Esophagus squamous epithelium (tissue), 5 donors: Measurements from ENCODE around the gene MORC1. TPM values are rescaled to one million over a fixed set of nuclear protein-coding genes. Genes with fewer than 3 reads are reported as not detected.

ENCODE experiments used
- DNase-seq: peaks from one replicate; lab custom pipeline; 2025; lab: John Stamatoyannopoulos, UW
- H3K27ac ChIP-seq, 4 donors: fragments of 200-600 bp; sonication (generic); one replicate each; pipeline ENCODE4 v1.5.1; 2016 to 2019; ENCODE audit warnings: mild to moderate bottlenecking in 1 of 4
- H3K27me3 ChIP-seq, 4 donors: fragments of 200-600 bp; sonication (generic); 1 replicate in 3 of 4; 2 replicates in 1 of 4; pipeline versions ENCODE4 v1.5.1 to v1.6.0; 2017 to 2021; ENCODE audit warnings: antibody characterized with exemption in 1 of 4
- H3K36me3 ChIP-seq, 3 donors: fragments of 200-600 bp; sonication (generic); one replicate each; pipeline ENCODE4 v1.5.1; 2016 to 2019
- H3K4me1 ChIP-seq, 3 donors: fragments of 200-600 bp; sonication (generic); one replicate each; pipeline ENCODE4 v1.5.1; 2017 to 2019
- H3K4me3 ChIP-seq, 4 donors: fragments of 200-600 bp; sonication (generic); 1 replicate in 3 of 4; 2 replicates in 1 of 4; pipeline ENCODE4 v1.5.1; 2016 to 2019; ENCODE audit warnings: mild to moderate bottlenecking in 2 of 4, moderate library complexity in 1 of 4
- H3K9me3 ChIP-seq, 3 donors: fragments of 200-600 bp; sonication (generic); one replicate each; pipeline ENCODE4 v1.5.1; 2016 to 2019
- CTCF ChIP-seq, 6 experiments: fragments of 450-650 bp in 4 of 6; fragments of 200-600 bp in 2 of 6; sonication (generic) in 2 of 6; IDR thresholded peaks; one replicate each; pipeline ENCODE4 v1.5.1; 2016 to 2019; ENCODE audit warnings: antibody characterized with exemption in 6 of 6, mild to moderate bottlenecking in 4 of 6, moderate library complexity in 4 of 6
- POLR2A ChIP-seq, 4 donors: fragments of 450-650 bp; IDR thresholded peaks; one replicate each; pipeline ENCODE4 v1.6.1; 2017; ENCODE audit warnings: antibody characterized with exemption in 4 of 4, mild to moderate bottlenecking in 4 of 4, moderate library complexity in 3 of 4
- WGBS, 2 donors: methylation state at CpG; one replicate each; pipeline ENCODE4 v1.1.5; 2018; 5-methylcytosine and 5-hydroxymethylcytosine counted together
- intact Hi-C: fragments of 100-400 bp; cut with DNase I; formaldehyde crosslinking; loops from one replicate; pipeline ENCODE4 v1.15.0; 2022
- total RNA-seq, 4 donors: library from RNA; depleted of rRNA; stranded (reverse); fragments of >200 nt; gene quantifications; one replicate each; pipeline ENCODE4 v1.1.0, GENCODE V29; 2016
- donor health status: DM: yes; HTN: yes; CAD: no.

The MORC1 gene
- total RNA-seq, 4 donors from 2014 or later = not detected

GRCh38 chr3:109122690-109123089 lies 4.8 kb upstream of the MORC1 start:
- no peak for TF ChIP-seq CTCF (IDR thresholded peaks at IDR 0.05)
- TF ChIP-seq POLR2A (IDR thresholded peaks at IDR 0.05) = no peak
- Histone ChIP-seq H3K36me3 (no peaks in the 10 kb centered on the region), H3K27ac (no peak overlapping the region), H3K27me3 (no peaks in the 10 kb centered on the region), H3K9me3 (no peaks in the 10 kb centered on the region), H3K4me3 (no peak overlapping the region), H3K4me1 (no peaks in the 10 kb centered on the region)
- no peak for DNase-seq
- intact Hi-C loops = no loop called here

GRCh38 chr3:109118584-109118983 lies 650 bp upstream of the MORC1 start:
- intact Hi-C loops = no loop called here
- DNase-seq = no peak
- Histone ChIP-seq H3K27me3 (no peaks in the 10 kb centered on the region), H3K27ac (no peak overlapping the region), H3K4me1 (no peaks in the 10 kb centered on the region), H3K36me3 (no peaks in the 10 kb centered on the region), H3K9me3 (no peaks in the 10 kb centered on the region), H3K4me3 (no peak overlapping the region)
- 88 to 92% methylated on average over 6 to 7 of the region's 7 CpGs for WGBS, 2 donors
- TF ChIP-seq CTCF (IDR thresholded peaks at IDR 0.05) = no peak

GRCh38 chr3:109116031-109116430 lies 1.9 kb downstream of the MORC1 start:
- H3K4me1 ChIP-seq = no peaks in the 10 kb centered on the region
- H3K9me3 ChIP-seq = no peaks in the 10 kb centered on the region
- H3K4me3 ChIP-seq = no peak overlapping the region
- intact Hi-C loops = no loop called here
- H3K27ac ChIP-seq = no peak overlapping the region
- TF ChIP-seq CTCF (IDR thresholded peaks at IDR 0.05) = no peak
- no peak for TF ChIP-seq POLR2A (IDR thresholded peaks at IDR 0.05)
- 55 to 70% methylated on average over 2 of the region's 2 CpGs for WGBS, 2 donors
- no peaks in the 10 kb centered on the region for H3K27me3 ChIP-seq
- H3K36me3 ChIP-seq = no peaks in the 10 kb centered on the region
- DNase-seq = no peak

GRCh38 chr3:109115451-109115850 lies 2.5 kb downstream of the MORC1 start:
- DNase-seq = no peak
- no peaks in the 10 kb centered on the region for H3K4me1 ChIP-seq
- no peaks in the 10 kb centered on the region for H3K36me3 ChIP-seq
- WGBS, 2 donors = 41 to 60% methylated on average over 2 of the region's 2 CpGs
- no peak overlapping the region for H3K27ac ChIP-seq
- intact Hi-C loops = no loop called here
- H3K4me3 ChIP-seq = no peak overlapping the region
- TF ChIP-seq POLR2A (IDR thresholded peaks at IDR 0.05) (no peak), CTCF (IDR thresholded peaks at IDR 0.05) (no peak)
- H3K9me3 ChIP-seq = no peaks in the 10 kb centered on the region
- H3K27me3 ChIP-seq = no peaks in the 10 kb centered on the region

GRCh38 chr3:109114746-109115145 lies 3.2 kb downstream of the MORC1 start:
- intact Hi-C loops = no loop called here
- no peak for DNase-seq
- no peak overlapping the region for H3K4me3 ChIP-seq
- H3K27ac ChIP-seq = no peak overlapping the region
- H3K36me3 ChIP-seq = no peaks in the 10 kb centered on the region
- 64 to 80% methylated on average over 4 of the region's 4 CpGs for WGBS, 2 donors
- H3K9me3 ChIP-seq = no peaks in the 10 kb centered on the region
- TF ChIP-seq CTCF (IDR thresholded peaks at IDR 0.05) = no peak
- no peak for TF ChIP-seq POLR2A (IDR thresholded peaks at IDR 0.05)
- no peaks in the 10 kb centered on the region for H3K4me1 ChIP-seq
- H3K27me3 ChIP-seq = no peaks in the 10 kb centered on the region
